SJCRH30 (cell line): ENCODE measurements around the gene RICTOR. TPM values are rescaled to one million over a fixed set of nuclear protein-coding genes. Genes with fewer than 3 reads are reported as not detected.
"Not testable (repeated sequence)": the region's sequence is repeated elsewhere in the genome, so short reads cannot be mapped to it uniquely, and the experiment has no call there.

Source experiments
- DNase-seq, 2 experiments: peaks; one replicate each; pipeline ENCODE4 v3.0.0-alpha.2; 2015 to 2020
- H3K27ac ChIP-seq: fragments of 250-450 bp; sonication (Bioruptor Pico); 2 replicates; pipeline ENCODE4 v1.5.1; 2020; ENCODE audit warnings: mild to moderate bottlenecking, moderate library complexity
- H3K27me3 ChIP-seq: fragments of 250-450 bp; sonication (Bioruptor Pico); 2 replicates; pipeline ENCODE4 v1.5.1; 2020; ENCODE audit warnings: mild to moderate bottlenecking, moderate library complexity
- H3K36me3 ChIP-seq: fragments of 250-450 bp; sonication (Bioruptor Pico); 2 replicates; pipeline ENCODE4 v1.5.1; 2020; ENCODE audit warnings: mild to moderate bottlenecking, moderate library complexity
- H3K4me1 ChIP-seq: fragments of 250-450 bp; sonication (Bioruptor Pico); 2 replicates; pipeline ENCODE4 v1.5.1; 2020; ENCODE audit warnings: mild to moderate bottlenecking, moderate library complexity
- H3K4me3 ChIP-seq: fragments of 250-450 bp; sonication (Bioruptor Pico); 2 replicates; pipeline ENCODE4 v1.5.1; 2020; ENCODE audit warnings: mild to moderate bottlenecking, moderate library complexity
- H3K9me3 ChIP-seq: fragments of 250-450 bp; sonication (Bioruptor Pico); replicated peaks from 2 replicates; pipeline ENCODE4 v1.5.1; 2020; ENCODE audit warnings: mild to moderate bottlenecking, moderate library complexity
- total RNA-seq: library from RNA; depleted of rRNA; stranded (reverse); fragments of >200 nt; shearing (Covaris generic); gene quantifications from 2 replicates; pipeline ENCODE4 v1.2.3, GENCODE V29; 2014

The RICTOR gene
- total RNA-seq, 1 experiment from 2014 or later = 24.3 TPM

GRCh38 chr5:39055768-39056398 is 18.3 kb downstream of the RICTOR start:
- H3K4me1 ChIP-seq = no peaks in the 10 kb centered on the region
- H3K4me3 ChIP-seq = no peak overlapping the region
- no peaks in the 10 kb centered on the region for H3K9me3 ChIP-seq
- no peak overlapping the region for H3K27ac ChIP-seq
- H3K36me3 ChIP-seq = no peaks in the 10 kb centered on the region
- no peak for DNase-seq
- no peaks in the 10 kb centered on the region for H3K27me3 ChIP-seq

- Histone ChIP-seq H3K27ac (no peak overlapping the region), H3K36me3 (no peaks in the 10 kb centered on the region), H3K9me3 (no peaks in the 10 kb centered on the region), H3K4me3 (no peak overlapping the region), H3K4me1 (no peaks in the 10 kb centered on the region), H3K27me3 (no peaks in the 10 kb centered on the region)
- DNase-seq = no peak
Observed at GRCh38 chr5:39055027-39055767, 19.0 kb downstream of the RICTOR start.

DNA sequence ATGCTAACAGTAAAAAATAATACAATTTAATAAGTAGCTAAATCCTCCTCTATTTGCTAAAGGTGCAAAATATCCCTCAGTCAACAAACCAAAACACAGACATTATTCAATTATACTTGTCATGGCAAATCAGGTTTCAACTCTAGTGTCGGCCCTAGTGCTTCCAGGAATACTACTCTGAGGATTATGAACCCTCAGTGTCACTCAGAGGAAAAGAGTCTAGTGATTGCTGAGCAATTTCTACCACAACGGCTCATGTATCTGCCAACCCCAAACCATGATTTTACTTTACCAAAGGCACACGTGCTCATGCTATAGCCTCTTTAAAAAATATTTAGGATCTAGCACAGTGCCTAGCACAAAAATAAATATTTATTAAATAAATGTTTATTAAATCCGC is 21.0 kb downstream of the RICTOR start:
- Histone ChIP-seq H3K27ac (no peak overlapping the region), H3K27me3 (no peaks in the 10 kb centered on the region), H3K4me3 (no peak overlapping the region), H3K9me3 (no peaks in the 10 kb centered on the region), H3K36me3 (no peaks in the 10 kb centered on the region), H3K4me1 (no peaks in the 10 kb centered on the region)
- DNase-seq = no peak

GRCh38 chr5:39052141-39052540 is 22.1 kb downstream of the RICTOR start:
- Histone ChIP-seq H3K27ac (no peak overlapping the region), H3K4me3 (no peak overlapping the region), H3K27me3 (no peaks in the 10 kb centered on the region), H3K9me3 (no peaks in the 10 kb centered on the region), H3K36me3 (no peaks in the 10 kb centered on the region), H3K4me1 (no peaks in the 10 kb centered on the region)
- DNase-seq = no peak

- no peak overlapping the region for H3K4me3 ChIP-seq
- H3K36me3 ChIP-seq = no peaks in the 10 kb centered on the region
- no peaks in the 10 kb centered on the region for H3K27me3 ChIP-seq
- no peaks in the 10 kb centered on the region for H3K9me3 ChIP-seq
- DNase-seq = no peak
- H3K4me1 ChIP-seq = no peaks in the 10 kb centered on the region
- H3K27ac ChIP-seq = no peak overlapping the region
Observed at GRCh38 chr5:39049315-39049714, 24.9 kb downstream of the RICTOR start.

DNA sequence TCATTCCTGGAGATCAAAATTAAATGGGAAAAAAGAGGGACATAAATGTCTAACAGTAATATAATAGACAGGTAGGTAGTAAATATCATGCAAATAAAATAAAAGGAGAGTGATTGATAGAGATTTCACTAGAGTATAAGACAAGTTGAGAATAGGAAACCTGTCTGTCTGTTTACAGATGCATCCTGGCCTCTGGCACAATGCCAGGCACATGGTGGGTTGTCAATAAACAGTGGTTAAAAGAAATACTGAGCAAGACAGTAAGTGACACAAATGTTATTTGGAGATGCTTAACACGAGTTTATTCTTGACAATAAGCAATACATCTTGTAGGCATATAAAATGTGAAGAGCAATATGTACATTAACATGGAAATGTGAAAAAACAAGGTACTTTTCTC is 33.3 kb downstream of the RICTOR start:
- Histone ChIP-seq H3K9me3 (peaks cover 3% of the 10 kb centered on the region; the same call in 1 of the 2 replicates), H3K27ac (no peak overlapping the region), H3K36me3 (no peaks in the 10 kb centered on the region), H3K27me3 (no peaks in the 10 kb centered on the region), H3K4me3 (no peak overlapping the region), H3K4me1 (no peaks in the 10 kb centered on the region)
- DNase-seq = no peak

DNA sequence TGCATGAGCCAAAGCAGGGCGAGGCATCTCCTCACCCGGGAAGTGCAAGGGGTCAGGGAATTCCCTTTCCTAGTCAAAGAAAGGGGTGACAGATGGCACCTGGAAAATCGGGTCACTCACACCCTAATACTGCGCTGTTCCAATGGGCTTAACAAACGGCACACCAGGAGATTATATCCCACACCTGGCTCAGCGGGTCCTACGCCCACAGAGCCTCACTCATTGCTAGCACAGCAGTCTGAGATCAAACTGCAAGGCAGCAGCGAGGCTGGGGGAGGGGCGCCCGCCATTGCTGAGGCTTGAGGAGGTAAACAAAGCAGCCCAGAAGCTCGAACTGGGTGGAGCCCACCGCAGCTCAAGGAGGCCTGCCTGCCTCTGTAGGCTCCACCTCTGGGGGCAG is 39.7 kb downstream of the RICTOR start:
- H3K27ac ChIP-seq, H3K9me3 ChIP-seq, H3K4me3 ChIP-seq, H3K36me3 ChIP-seq, H3K4me1 ChIP-seq, H3K27me3 ChIP-seq, DNase-seq: not testable (repeated sequence)

- H3K9me3 ChIP-seq = no peaks in the 10 kb centered on the region; the same call in none of the 2 replicates
- no peaks in the 10 kb centered on the region for H3K27me3 ChIP-seq
- H3K4me3 ChIP-seq = no peak overlapping the region
- DNase-seq = no peak
- no peaks in the 10 kb centered on the region for H3K36me3 ChIP-seq
- H3K27ac ChIP-seq = no peak overlapping the region
- no peaks in the 10 kb centered on the region for H3K4me1 ChIP-seq
Observed at GRCh38 chr5:39031041-39031440, 43.2 kb downstream of the RICTOR start.

GRCh38 chr5:39025456-39025855 is 48.7 kb downstream of the RICTOR start:
- no peak for DNase-seq
- no peaks in the 10 kb centered on the region for H3K9me3 ChIP-seq
- no peaks in the 10 kb centered on the region for H3K27me3 ChIP-seq
- H3K27ac ChIP-seq = no peak overlapping the region
- H3K36me3 ChIP-seq = 0 out of 2 replicates have a peak, but pooled peaks cover 2% of the 10 kb centered on the region
- H3K4me3 ChIP-seq = no peak overlapping the region
- H3K4me1 ChIP-seq = no peaks in the 10 kb centered on the region

- Histone ChIP-seq H3K4me3 (no peak overlapping the region), H3K9me3 (no peaks in the 10 kb centered on the region), H3K27ac (no peak overlapping the region), H3K4me1 (no peaks in the 10 kb centered on the region), H3K27me3 (no peaks in the 10 kb centered on the region), H3K36me3 (0 out of 2 replicates have a peak, but pooled peaks cover 7% of the 10 kb centered on the region)
- DNase-seq = no peak
Observed at GRCh38 chr5:39024884-39025283, 49.3 kb downstream of the RICTOR start.

DNA sequence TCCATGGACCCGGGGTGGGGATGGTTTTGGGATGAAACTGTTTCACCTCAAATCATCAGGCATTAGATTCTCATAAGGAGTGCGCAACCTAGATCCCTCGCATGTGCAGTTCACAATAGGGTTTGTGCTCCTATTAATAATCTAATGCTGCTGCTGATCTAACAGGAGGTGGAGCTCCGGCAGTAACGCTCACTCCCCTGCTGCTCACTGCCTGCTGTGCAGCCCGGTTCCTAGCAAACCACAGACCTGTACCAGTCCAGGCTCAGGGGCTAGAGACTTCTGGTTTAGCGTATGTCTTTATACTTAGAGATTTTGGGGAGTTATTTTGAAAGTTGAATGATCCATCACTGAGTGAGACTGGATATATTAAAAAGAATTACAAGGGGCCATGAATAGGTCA is 50.2 kb downstream of the RICTOR start:
- Histone ChIP-seq H3K27ac (no peak overlapping the region), H3K36me3 (0 out of 2 replicates have a peak, but pooled peaks cover 7% of the 10 kb centered on the region), H3K4me1 (no peaks in the 10 kb centered on the region), H3K9me3 (no peaks in the 10 kb centered on the region), H3K4me3 (no peak overlapping the region), H3K27me3 (no peaks in the 10 kb centered on the region)
- no peak for DNase-seq

DNA sequence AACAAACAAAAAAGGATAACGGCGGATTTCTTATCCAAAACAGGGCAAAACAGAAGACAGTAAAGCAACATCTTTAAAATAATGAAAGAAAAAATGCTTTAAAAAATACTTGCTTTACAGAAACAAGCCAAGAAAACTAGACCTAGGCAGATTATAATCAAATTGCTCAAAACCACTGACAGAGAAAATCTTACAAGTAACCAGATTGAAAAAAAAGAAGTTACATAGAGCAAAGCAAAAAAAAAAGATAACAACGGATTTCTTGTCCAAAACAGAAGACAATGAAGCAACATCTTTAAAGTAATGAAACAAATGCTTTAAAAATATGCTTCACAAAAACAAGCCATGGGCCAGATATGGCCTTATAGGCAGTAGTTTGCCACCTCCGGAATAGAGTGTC is 51.1 kb downstream of the RICTOR start:
- Histone ChIP-seq H3K36me3 (peaks cover 8% of the 10 kb centered on the region; the same call in 1 of the 2 replicates), H3K4me1 (no peaks in the 10 kb centered on the region), H3K4me3 (no peak overlapping the region), H3K9me3 (no peaks in the 10 kb centered on the region), H3K27me3 (no peaks in the 10 kb centered on the region), H3K27ac (no peak overlapping the region)
- DNase-seq = no peak

- no peak for DNase-seq
- Histone ChIP-seq H3K9me3 (no peaks in the 10 kb centered on the region), H3K4me1 (no peaks in the 10 kb centered on the region), H3K27me3 (no peaks in the 10 kb centered on the region), H3K4me3 (no peak overlapping the region), H3K36me3 (peaks cover 9% of the 10 kb centered on the region; the same call in 1 of the 2 replicates), H3K27ac (no peak overlapping the region)
Observed at GRCh38 chr5:39022151-39022550, 52.0 kb downstream of the RICTOR start.

- no peaks in the 10 kb centered on the region for H3K9me3 ChIP-seq
- no peak overlapping the region for H3K27ac ChIP-seq
- H3K4me1 ChIP-seq = no peaks in the 10 kb centered on the region
- no peak overlapping the region for H3K4me3 ChIP-seq
- no peak for DNase-seq
- H3K27me3 ChIP-seq = no peaks in the 10 kb centered on the region
- peaks cover 9% of the 10 kb centered on the region; the same call in 1 of the 2 replicates for H3K36me3 ChIP-seq
Observed at GRCh38 chr5:39021413-39021812, 52.8 kb downstream of the RICTOR start.

DNA sequence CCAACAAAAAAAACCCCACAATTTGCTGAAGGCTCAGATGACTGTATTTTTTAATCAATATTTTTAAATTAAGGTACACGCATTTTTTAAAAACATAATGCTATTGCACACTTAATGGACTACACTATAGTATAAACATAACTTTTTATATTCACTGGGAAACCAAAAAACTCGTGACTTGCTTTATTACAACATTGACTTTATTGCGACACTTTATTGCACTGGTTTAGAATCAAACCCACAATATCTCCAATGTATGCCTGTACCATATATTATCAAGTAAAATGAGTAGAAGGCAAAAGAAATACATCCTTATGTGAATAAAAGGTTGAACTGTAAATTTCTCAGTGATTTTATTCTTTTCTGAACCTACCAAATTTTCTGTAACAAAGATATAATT is 53.7 kb downstream of the RICTOR start:
- Histone ChIP-seq H3K4me1 (no peaks in the 10 kb centered on the region), H3K4me3 (no peak overlapping the region), H3K9me3 (no peaks in the 10 kb centered on the region), H3K36me3 (peaks cover 9% of the 10 kb centered on the region; the same call in 1 of the 2 replicates), H3K27me3 (no peaks in the 10 kb centered on the region), H3K27ac (no peak overlapping the region)
- no peak for DNase-seq
